K562 (cell line): ENCODE results near the gene CAMK2D. TPM values are rescaled to one million over a fixed set of nuclear protein-coding genes. Genes with fewer than 3 reads are reported as not detected.

Experiments
- ATAC-seq: fragments of 200-7000 bp; cut with Tn5 transposase; 3 replicates; pipeline ENCODE4 v1.9.1; 2020; ENCODE audit warnings: moderate library complexity
- BruUV-seq: library from RNA; stranded (reverse); fragments of 400-500 nt; replicated peaks from 2 replicates; lab custom pipeline; 2021; lab: Mats Ljungman, UMichigan
- CTCF ChIA-PET: fragments of 300-600 bp; formaldehyde crosslinking; extraction: SDS; loops from one replicate; lab custom pipeline; 2021; ENCODE audit warnings: low intra/inter-chr PET ratio; lab: Yijun Ruan, JAX
- POLR2A ChIA-PET: fragments of 300-600, 350-650 bp; sonication (Branson Sonifier 250); formaldehyde crosslinking; extraction: SDS; loops from one replicate; lab custom pipeline; 2021; ENCODE audit warnings: antibody characterized with exemption, inconsistent platforms; lab: Yijun Ruan, JAX
- DNase-seq, 4 experiments: peaks; one replicate each; pipeline versions ENCODE4 v3.0.0 to v3.0.0-alpha.2; 2011 to 2018; ENCODE audit warnings: low spot score in 3 of 4, mixed read lengths in 3 of 4; ENCODE audit errors: extremely low read depth in 1 of 4
- FAIRE-seq: peaks from 2 replicates; lab custom pipeline; 2011; peaks lifted over from hg19 to GRCh38; lab: Jason Lieb, UNC
- H2AFZ ChIP-seq: 2 replicates; pipeline ENCODE4 v1.6.0; 2011; ENCODE audit warnings: low read depth, low read length, control low read depth, inconsistent platforms
- H3K27ac ChIP-seq: fragments of 200-600 bp; 3 replicates; pipeline ENCODE4 v1.8.0; 2011; ENCODE audit warnings: low read depth, mild to moderate bottlenecking, control low read depth, inconsistent platforms, low read length, moderate library complexity, mixed read lengths; ENCODE audit errors: extremely low read depth
- H3K27me3 ChIP-seq, 2 experiments: fragments of 300-600 bp in 1 of 2; 2 replicates in 1 of 2; 3 replicates in 1 of 2; pipeline versions ENCODE4 v1.6.0 to v1.8.0; 2011; ENCODE audit warnings: inconsistent platforms in 2 of 2, low read length in 2 of 2, mild to moderate bottlenecking in 1 of 2, mixed read lengths in 1 of 2, moderate library complexity in 1 of 2; ENCODE audit not compliant: control insufficient read depth in 2 of 2, insufficient read depth in 2 of 2
- H3K36me3 ChIP-seq: fragments of 300-600 bp; 3 replicates; pipeline ENCODE4 v1.8.0; 2011; ENCODE audit warnings: mild to moderate bottlenecking, low read length, inconsistent platforms; ENCODE audit not compliant: control insufficient read depth, insufficient read depth
- H3K4me1 ChIP-seq, 2 experiments: fragments of 200-600 bp in 1 of 2; replicated peaks in 1 of 2; 2 replicates in 1 of 2; 3 replicates in 1 of 2; pipeline versions ENCODE4 v1.5.1 to v1.8.0; 2011; ENCODE audit warnings: inconsistent platforms in 2 of 2, low read length in 2 of 2, mild to moderate bottlenecking in 1 of 2, mixed read lengths in 1 of 2, moderate library complexity in 1 of 2; ENCODE audit not compliant: control insufficient read depth in 2 of 2, insufficient read depth in 2 of 2
- H3K4me2 ChIP-seq: 2 replicates; pipeline ENCODE4 v1.6.1; 2011; ENCODE audit warnings: low read length, control low read depth, inconsistent platforms, mixed read lengths; ENCODE audit not compliant: insufficient read depth
- H3K4me3 ChIP-seq: fragments of 200-600 bp; sonication (generic), shearing (Covaris generic); 2 replicates; pipeline ENCODE4 v1.5.1; 2016; ENCODE audit warnings: control low read depth, inconsistent platforms
- H3K79me2 ChIP-seq: fragments of 200-600 bp; 3 replicates; pipeline ENCODE4 v1.8.0; 2011; ENCODE audit warnings: low read length, inconsistent platforms; ENCODE audit not compliant: control insufficient read depth, insufficient read depth
- H3K9ac ChIP-seq, 2 experiments: 2 replicates each; pipeline versions ENCODE4 v1.6.0 to v1.6.1; 2011; ENCODE audit warnings: low read depth in 2 of 2, low read length in 2 of 2, control low read depth in 1 of 2, inconsistent platforms in 1 of 2, mild to moderate bottlenecking in 1 of 2, mixed read lengths in 1 of 2; ENCODE audit not compliant: insufficient read depth in 1 of 2
- H3K9me1 ChIP-seq: one replicate; pipeline ENCODE4 v1.6.0; 2011; ENCODE audit warnings: inconsistent platforms, mild to moderate bottlenecking, low read length, moderate library complexity; ENCODE audit not compliant: control insufficient read depth, insufficient read depth
- H3K9me3 ChIP-seq: replicated peaks from 2 replicates; pipeline ENCODE4 v1.5.1; 2011; ENCODE audit warnings: low read depth, low read length, inconsistent platforms; ENCODE audit not compliant: control insufficient read depth, insufficient read depth
- H4K20me1 ChIP-seq: replicated peaks from 2 replicates; pipeline ENCODE4 v1.6.1; 2011; ENCODE audit warnings: low read length, inconsistent platforms, mixed read lengths; ENCODE audit not compliant: control insufficient read depth, insufficient read depth
- ELF1 ChIP-seq: fragments of 200-800 bp; sonication (Bioruptor generic); IDR thresholded peaks from 2 replicates; pipeline ENCODE4 v1.6.1; 2016; ENCODE audit warnings: missing genetic modification characterization, missing compliant biosample characterization
- ERF ChIP-seq: fragments of 450-650 bp; formaldehyde crosslinking; IDR thresholded peaks from 2 replicates; pipeline ENCODE4 v1.4.0; 2020; ENCODE audit warnings: mild to moderate bottlenecking, mixed read lengths
- HDAC2 ChIP-seq: fragments of 450-650 bp; IDR thresholded peaks from 2 replicates; pipeline ENCODE4 v1.6.1; 2016; ENCODE audit warnings: mild to moderate bottlenecking
- HDAC6 ChIP-seq: IDR thresholded peaks from 2 replicates; pipeline ENCODE4 v1.6.1; 2012; ENCODE audit warnings: low read depth, mild to moderate bottlenecking, control low read depth, inconsistent platforms, low read length, moderate library complexity
- HMG20B ChIP-seq: fragments of 250-450 bp; sonication (Bioruptor Pico); IDR thresholded peaks from 2 replicates; pipeline ENCODE4 v1.5.0; 2021; ENCODE audit warnings: mild to moderate bottlenecking
- JUND ChIP-seq, 2 experiments: IDR thresholded peaks; 2 replicates in 1 of 2; 3 replicates in 1 of 2; pipeline ENCODE4 v1.6.1; 2011; ENCODE audit warnings: borderline replicate concordance in 2 of 2, low read depth in 2 of 2, low read length in 2 of 2, improper control_type of control experiment in 1 of 2, missing biosample characterization in 1 of 2, missing genetic modification characterization in 1 of 2, missing genetic modification reagents in 1 of 2
- MEIS2 ChIP-seq: fragments of 450-650 bp; IDR thresholded peaks from 2 replicates; pipeline ENCODE4 v1.6.1; 2014; ENCODE audit warnings: mild to moderate bottlenecking; ENCODE audit not compliant: partially characterized antibody
- PHF21A ChIP-seq: fragments of 450-650 bp; IDR thresholded peaks from 2 replicates; pipeline ENCODE4 v1.6.1; 2017; ENCODE audit warnings: low read depth, borderline replicate concordance
- UBTF ChIP-seq, 2 experiments: IDR thresholded peaks; 2 replicates each; pipeline ENCODE4 v1.6.1; 2012; ENCODE audit warnings: improper control_type of control experiment in 2 of 2, low read depth in 2 of 2, low read length in 2 of 2, borderline replicate concordance in 1 of 2
- ZBTB8A ChIP-seq: fragments of 450-650 bp; IDR thresholded peaks from 2 replicates; pipeline ENCODE4 v1.6.1; 2018; ENCODE audit warnings: mild to moderate bottlenecking, moderate library complexity; ENCODE audit not compliant: partially characterized antibody
- ZC3H4 ChIP-seq: sonication (generic); formaldehyde crosslinking; IDR thresholded peaks from 2 replicates; pipeline ENCODE4 v1.9.0; 2021; ENCODE audit warnings: missing genetic modification reagents, borderline replicate concordance
- ZEB2 ChIP-seq: fragments of 450-650 bp; IDR thresholded peaks from 2 replicates; pipeline ENCODE4 v1.6.1; 2016
- ZNF551 ChIP-seq: fragments of 250-450 bp; sonication (Bioruptor Pico); IDR thresholded peaks from 2 replicates; pipeline ENCODE4 v1.5.0; 2021; ENCODE audit warnings: mild to moderate bottlenecking, moderate library complexity
- ZNF584 ChIP-seq: fragments of 200-800 bp; sonication (Bioruptor generic); IDR thresholded peaks from 2 replicates; pipeline ENCODE4 v1.6.1; 2016; ENCODE audit warnings: low read depth, mild to moderate bottlenecking, missing genetic modification characterization, missing compliant biosample characterization
- ZNF830 ChIP-seq: fragments of 250-450 bp; sonication (Bioruptor Pico); IDR thresholded peaks from 2 replicates; pipeline ENCODE4 v1.5.0; 2021; ENCODE audit warnings: mild to moderate bottlenecking
- WGBS: fragments of 100-300 bp; shearing (Covaris generic); methylation state at CpG from one replicate; pipeline ENCODE4 v1.1.6; 2016; ENCODE audit warnings: low coverage, mixed read lengths; ENCODE audit not compliant: insufficient coverage; ENCODE audit errors: missing lambda C conversion rate; 5-methylcytosine and 5-hydroxymethylcytosine counted together
- in situ Hi-C: fragments of 300-500 bp; cut with MboI; formaldehyde crosslinking; loops from 4 replicates; pipeline ENCODE4 v1.15.0; 2018; ENCODE audit warnings: inconsistent platforms, mixed read lengths
- intact Hi-C: fragments of 100-400 bp; cut with micrococcal nuclease; formaldehyde crosslinking; loops from 2 replicates; pipeline ENCODE4 v1.14.2; 2022
- polyA plus RNA-seq, 8 experiments: library from polyadenylated mRNA; depleted of rRNA in 4 of 8; stranded (reverse) in 5 of 8; unstranded in 3 of 8; fragments of >200 nt; fragmentation: Nextera tagmentation in 2 of 8; fragmentation: Illumina TruSeq in 1 of 8; extraction: Ambion mirVana in 2 of 8; extraction: Trizol in 1 of 8; gene quantifications; 2 replicates each; pipeline versions ENCODE4 v1.2.1 to v1.2.3, GENCODE V29; 2011 to 2014; ENCODE audit warnings: inconsistent platforms in 1 of 8, missing spikeins in 1 of 8
- total RNA-seq, 7 experiments: library from RNA; depleted of rRNA in 6 of 7; stranded (reverse); fragments of >200 nt in 6 of 7; fragmentation: Illumina TruSeq in 2 of 7; extraction: Trizol in 2 of 7; gene quantifications; 2 replicates each; pipeline versions ENCODE4 v1.2.1 to v1.2.3, GENCODE V29; 2011 to 2021; ENCODE audit warnings: low replicate concordance in 1 of 7
- TF ChIP-seq, protein P1 (sequence below): fragments of 450-650 bp; formaldehyde crosslinking; IDR thresholded peaks from 2 replicates; pipeline ENCODE4 v1.4.0; 2022; ENCODE audit warnings: missing genetic modification characterization
- TF ChIP-seq, protein P2 (sequence below): fragments of 450-650 bp; IDR thresholded peaks from 2 replicates; pipeline ENCODE4 v1.6.1; 2016; ENCODE audit warnings: low read depth, mild to moderate bottlenecking, moderate library complexity
- TF ChIP-seq, protein P3 (sequence below): fragments of 450-650 bp; formaldehyde crosslinking; IDR thresholded peaks from 2 replicates; pipeline ENCODE4 v1.4.0; 2020; ENCODE audit warnings: mild to moderate bottlenecking, mixed read lengths

Gene CAMK2D
- total and polyA plus RNA-seq, 9 of the 15 experiments (the other 6 are each of a cell fraction or from before 2014, with no cell fraction given): 0.01 to 0.33 (median 0.04) TPM; not detected in 2

GRCh38 chr4:113641025-113641431 is 120.5 kb downstream of the CAMK2D start:
- TF ChIP-seq, protein P1, sequence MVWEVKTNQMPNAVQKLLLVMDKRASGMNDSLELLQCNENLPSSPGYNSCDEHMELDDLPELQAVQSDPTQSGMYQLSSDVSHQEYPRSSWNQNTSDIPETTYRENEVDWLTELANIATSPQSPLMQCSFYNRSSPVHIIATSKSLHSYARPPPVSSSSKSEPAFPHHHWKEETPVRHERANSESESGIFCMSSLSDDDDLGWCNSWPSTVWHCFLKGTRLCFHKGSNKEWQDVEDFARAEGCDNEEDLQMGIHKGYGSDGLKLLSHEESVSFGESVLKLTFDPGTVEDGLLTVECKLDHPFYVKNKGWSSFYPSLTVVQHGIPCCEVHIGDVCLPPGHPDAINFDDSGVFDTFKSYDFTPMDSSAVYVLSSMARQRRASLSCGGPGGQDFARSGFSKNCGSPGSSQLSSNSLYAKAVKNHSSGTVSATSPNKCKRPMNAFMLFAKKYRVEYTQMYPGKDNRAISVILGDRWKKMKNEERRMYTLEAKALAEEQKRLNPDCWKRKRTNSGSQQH (CRISPR knock-in tag): no peak
- TF ChIP-seq, protein P2, sequence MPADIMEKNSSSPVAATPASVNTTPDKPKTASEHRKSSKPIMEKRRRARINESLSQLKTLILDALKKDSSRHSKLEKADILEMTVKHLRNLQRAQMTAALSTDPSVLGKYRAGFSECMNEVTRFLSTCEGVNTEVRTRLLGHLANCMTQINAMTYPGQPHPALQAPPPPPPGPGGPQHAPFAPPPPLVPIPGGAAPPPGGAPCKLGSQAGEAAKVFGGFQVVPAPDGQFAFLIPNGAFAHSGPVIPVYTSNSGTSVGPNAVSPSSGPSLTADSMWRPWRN: no peak
- TF ChIP-seq ZC3H4 (CRISPR knock-in tag) (no peak), HMG20B (no peak), HDAC6 (no peak), ZNF584 (no peak), ZNF830 (CRISPR knock-in tag) (no peak), ZEB2 (no peak), PHF21A (no peak), ZNF551 (CRISPR knock-in tag) (no peak), ELF1 (tag) (no peak), HDAC2 (no peak), ERF (CRISPR knock-in tag) (no peak), UBTF (IDR thresholded peaks at IDR 0.05; ENCODE audit: borderline replicate concordance in 1 of 2, low read depth in 2 of 2, low read length in 2 of 2) (no peak), MEIS2 (no peak), JUND (IDR thresholded peaks at IDR 0.05; ENCODE audit: borderline replicate concordance, low read depth, low read length) (no peak), JUND (tag; IDR thresholded peaks at IDR 0.05; ENCODE audit: borderline replicate concordance, low read depth, low read length) (no peak), ZBTB8A (no peak)
- TF ChIP-seq, protein P3, sequence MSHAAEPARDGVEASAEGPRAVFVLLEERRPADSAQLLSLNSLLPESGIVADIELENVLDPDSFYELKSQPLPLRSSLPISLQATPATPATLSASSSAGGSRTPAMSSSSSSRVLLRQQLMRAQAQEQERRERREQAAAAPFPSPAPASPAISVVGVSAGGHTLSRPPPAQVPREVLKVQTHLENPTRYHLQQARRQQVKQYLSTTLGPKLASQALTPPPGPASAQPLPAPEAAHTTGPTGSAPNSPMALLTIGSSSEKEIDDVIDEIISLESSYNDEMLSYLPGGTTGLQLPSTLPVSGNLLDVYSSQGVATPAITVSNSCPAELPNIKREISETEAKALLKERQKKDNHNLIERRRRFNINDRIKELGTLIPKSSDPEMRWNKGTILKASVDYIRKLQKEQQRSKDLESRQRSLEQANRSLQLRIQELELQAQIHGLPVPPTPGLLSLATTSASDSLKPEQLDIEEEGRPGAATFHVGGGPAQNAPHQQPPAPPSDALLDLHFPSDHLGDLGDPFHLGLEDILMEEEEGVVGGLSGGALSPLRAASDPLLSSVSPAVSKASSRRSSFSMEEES (CRISPR knock-in tag): no peak
- Histone ChIP-seq H3K9me1 (no peaks in the 10 kb centered on the region), H3K79me2 (no peaks in the 10 kb centered on the region), H3K27ac (no peak overlapping the region), H3K9ac (no peak overlapping the region), H3K27me3 (no peaks in the 10 kb centered on the region; a peak in 1 of 5 replicates), H2AFZ (no peak overlapping the region), H3K9me3 (no peaks in the 10 kb centered on the region), H3K4me2 (no peak overlapping the region), H3K36me3 (no peaks in the 10 kb centered on the region), H3K4me3 (no peak overlapping the region), H4K20me1 (no peaks in the 10 kb centered on the region), H3K4me1 (no peaks in the 10 kb centered on the region)
- no peak for ATAC-seq
- no TSS peak for BruUV-seq
- no peak for FAIRE-seq
- ChIA-PET POLR2A (no interaction called here), CTCF (no interaction called here)
- in situ Hi-C loops (no loop called here), intact Hi-C loops (no loop called here)
- WGBS: 0% methylated on average over 1 of the region's 1 CpG
- DNase-seq: no peak
